CD4-positive, alpha-beta memory T cell (primary cell): ENCODE measurements around the gene CAPN2. TPM values are rescaled to one million over a fixed set of nuclear protein-coding genes. Genes with fewer than 3 reads are reported as not detected.

ENCODE experiments used
- CTCF ChIA-PET: fragments of 350-600 bp; sonication (Branson Sonifier 250); formaldehyde crosslinking; loops from one replicate; lab custom pipeline; 2021; ENCODE audit warnings: inconsistent platforms; ENCODE audit not compliant: partially characterized antibody; lab: Charles Lee
- POLR2A ChIA-PET: fragments of 350-600 bp; sonication (Branson Sonifier 250); formaldehyde crosslinking; loops from one replicate; lab custom pipeline; 2021; ENCODE audit not compliant: partially characterized antibody; lab: Charles Lee
- DNase-seq, 5 donors: peaks; one replicate each; pipeline versions ENCODE4 v3.0.0 to v3.0.0-alpha.2; 2020 to 2022; ENCODE audit warnings: mixed read lengths in 1 of 5
- H3K27ac ChIP-seq: one replicate; pipeline ENCODE4 v1.7.0; 2013; ENCODE audit warnings: low read depth, low read length
- H3K27me3 ChIP-seq: 2 replicates; pipeline ENCODE4 v1.7.0; 2013; ENCODE audit warnings: mild to moderate bottlenecking, low read length, moderate library complexity; ENCODE audit not compliant: insufficient read depth
- H3K36me3 ChIP-seq: 2 replicates; pipeline ENCODE4 v1.7.0; 2013; ENCODE audit warnings: mild to moderate bottlenecking, low read length, moderate library complexity; ENCODE audit not compliant: insufficient read depth
- H3K4me1 ChIP-seq: 2 replicates; pipeline ENCODE4 v1.7.0; 2013; ENCODE audit warnings: mild to moderate bottlenecking, low read length, moderate library complexity; ENCODE audit not compliant: insufficient read depth
- H3K4me3 ChIP-seq, 2 donors: one replicate each; pipeline ENCODE4 v1.7.0; 2013; ENCODE audit warnings: low read length in 2 of 2, mild to moderate bottlenecking in 1 of 2
- H3K9me3 ChIP-seq, 2 donors: one replicate each; pipeline ENCODE4 v1.7.0; 2013; ENCODE audit warnings: low read length in 2 of 2, control low read depth in 1 of 2; ENCODE audit not compliant: control insufficient read depth in 1 of 2
- H3K27ac Mint-ChIP-seq, 7 donors: one replicate each; pipeline ENCODE4 v1.8.0; 2020 to 2021; ENCODE audit warnings: mixed read lengths in 7 of 7, mild to moderate bottlenecking in 6 of 7, inconsistent platforms in 3 of 7, moderate library complexity in 3 of 7
- H3K27me3 Mint-ChIP-seq, 2 donors: one replicate each; pipeline ENCODE4 v1.8.0; 2020 to 2021; ENCODE audit warnings: mixed read lengths in 2 of 2
- H3K36me3 Mint-ChIP-seq, 2 donors: one replicate each; pipeline ENCODE4 v1.8.0; 2020 to 2021; ENCODE audit warnings: mixed read lengths in 2 of 2, inconsistent platforms in 1 of 2, mild to moderate bottlenecking in 1 of 2
- H3K4me1 Mint-ChIP-seq, 4 donors: one replicate each; pipeline ENCODE4 v1.8.0; 2020 to 2021; ENCODE audit warnings: mixed read lengths in 4 of 4, mild to moderate bottlenecking in 1 of 4
- H3K4me3 Mint-ChIP-seq, 8 donors: one replicate each; pipeline ENCODE4 v1.8.0; 2020 to 2021; ENCODE audit warnings: mixed read lengths in 8 of 8, mild to moderate bottlenecking in 7 of 8, moderate library complexity in 6 of 8, inconsistent platforms in 3 of 8
- H3K9me3 Mint-ChIP-seq, 8 donors: one replicate each; pipeline ENCODE4 v1.8.0; 2020 to 2021; ENCODE audit warnings: mixed read lengths in 8 of 8, mild to moderate bottlenecking in 5 of 8, inconsistent platforms in 3 of 8, moderate library complexity in 1 of 8
- intact Hi-C: fragments of 100-400 bp; cut with micrococcal nuclease; formaldehyde crosslinking; loops from one replicate; pipeline ENCODE4 v1.15.1; 2023
- polyA plus RNA-seq, 2 donors: library from polyadenylated mRNA; unstranded; fragments of 300-500 nt; fragmentation: Illumina TruSeq; gene quantifications; one replicate each; pipeline ENCODE4 v1.2.3, GENCODE V29; 2021
- total RNA-seq, 2 experiments: library from RNA; stranded (reverse); gene quantifications; one replicate each; pipeline ENCODE4 v1.2.3, GENCODE V29; 2021

CAPN2 gene
- total and polyA plus RNA-seq, 4 experiments from 2014 or later = 146 to 231 (median 179) TPM

DNA sequence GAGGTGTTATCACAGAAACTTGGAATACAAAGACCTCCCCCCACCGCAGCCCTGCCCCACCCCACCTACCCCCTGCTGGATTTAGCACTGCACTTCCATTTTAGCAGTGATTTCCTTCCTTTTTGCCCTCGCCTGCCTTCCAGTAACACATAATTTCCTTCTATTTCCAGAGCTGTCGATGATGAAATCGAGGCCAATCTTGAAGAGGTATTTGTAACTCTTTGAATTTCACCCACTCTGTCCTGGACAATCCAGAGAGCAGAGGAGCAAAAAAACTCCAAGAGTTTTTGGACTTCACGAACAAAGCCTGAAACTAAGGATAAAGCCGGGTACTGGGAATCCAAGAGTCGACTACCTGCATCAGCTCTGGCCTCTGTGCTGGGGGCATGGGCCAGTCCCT is 49.1 kb downstream of the CAPN2 start:
- POLR2A ChIA-PET = no interaction called here
- peaks cover 53 to 91% of the 10 kb centered on the region in 2 donors for H3K36me3 Mint-ChIP-seq
- no peak overlapping the region for H3K4me3 Mint-ChIP-seq
- DNase-seq = no peak
- Histone ChIP-seq H3K27ac (no peak overlapping the region), H3K4me1 (no peaks in the 10 kb centered on the region), H3K4me3 (no peak overlapping the region), H3K36me3 (peaks cover 87% of the 10 kb centered on the region), H3K9me3 (no peaks in the 10 kb centered on the region), H3K27me3 (no peaks in the 10 kb centered on the region)
- no peaks in the 10 kb centered on the region for H3K27me3 Mint-ChIP-seq
- H3K27ac Mint-ChIP-seq = peak overlapping the region in 2 of 7 donors; percentile 29 to 53
- CTCF ChIA-PET = interaction anchor here (1.4 to 2.5 kb wide), 2 partner anchors 12 to 66 kb away, joined by 4 to 19 read pairs; no protein-coding TSS in a partner anchor
- peaks cover 0 to 2% (median 0%) of the 10 kb centered on the region in 8 donors for H3K9me3 Mint-ChIP-seq
- H3K4me1 Mint-ChIP-seq = peaks cover 0 to 4% (median 0%) of the 10 kb centered on the region in 4 donors
- intact Hi-C loops = no loop called here

DNA sequence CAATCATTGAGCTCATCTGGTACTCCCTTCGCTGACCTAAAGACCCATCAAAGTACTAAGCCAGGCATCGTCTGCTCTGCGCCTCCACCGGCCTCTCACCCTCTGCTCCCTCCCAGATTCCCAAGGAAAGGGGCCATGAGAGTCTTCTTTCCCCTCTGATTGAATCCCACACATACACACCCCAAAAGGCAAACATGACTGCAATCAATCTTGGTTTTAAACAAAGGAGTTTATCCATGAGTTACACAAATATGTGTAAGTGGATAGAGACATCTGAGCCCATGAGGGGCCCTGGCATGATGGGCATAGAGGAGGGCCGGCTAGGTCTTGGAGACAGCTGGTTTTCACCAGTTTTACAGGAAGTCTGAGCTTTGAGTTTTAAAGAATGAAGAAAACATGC is 50.9 kb downstream of the CAPN2 start:
- Histone ChIP-seq H3K4me1 (no peaks in the 10 kb centered on the region), H3K4me3 (no peak overlapping the region), H3K36me3 (peaks cover 73% of the 10 kb centered on the region), H3K27me3 (no peaks in the 10 kb centered on the region), H3K27ac (no peak overlapping the region), H3K9me3 (no peaks in the 10 kb centered on the region)
- Mint-ChIP-seq H3K27ac (peak overlapping the region in 4 of 7 donors; percentile 46 to 86 (median 66)), H3K4me1 (peaks cover 0 to 4% (median 0%) of the 10 kb centered on the region in 4 donors), H3K4me3 (peak overlapping the region in 1 of 8 donors; percentile 57), H3K36me3 (peaks cover 45 to 76% of the 10 kb centered on the region in 2 donors), H3K27me3 (no peaks in the 10 kb centered on the region), H3K9me3 (peaks cover 0 to 2% (median 0%) of the 10 kb centered on the region in 8 donors)
- CTCF ChIA-PET = interaction anchor here (2.5 kb wide), 1 partner anchor 14 kb away, joined by 7 read pairs; no protein-coding TSS in a partner anchor
- POLR2A ChIA-PET = interaction anchor here (0.6 to 1.1 kb wide), 3 partner anchors 14 to 83 kb away, joined by 3 to 4 read pairs (median 3); no protein-coding TSS in a partner anchor
- no peak for DNase-seq
- intact Hi-C loops = no loop called here

DNA sequence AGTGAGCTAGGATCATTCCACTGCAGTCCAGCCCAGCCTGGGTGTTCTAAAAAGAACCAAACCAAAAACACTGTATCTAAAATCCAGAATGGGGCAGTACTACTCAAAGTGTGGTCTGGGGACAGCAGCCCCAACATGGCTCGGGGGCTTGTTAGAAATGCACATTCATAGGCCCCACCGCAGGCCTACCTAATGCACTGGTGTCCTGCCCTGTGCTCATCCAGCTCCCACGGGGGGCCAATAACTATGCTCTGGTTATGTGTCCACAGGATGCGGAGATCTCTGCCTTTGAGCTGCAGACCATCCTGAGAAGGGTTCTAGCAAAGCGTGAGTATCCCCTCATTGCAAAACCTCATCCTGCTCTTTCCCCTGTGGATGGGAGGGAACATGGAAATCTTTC is 51.5 kb downstream of the CAPN2 start:
- POLR2A ChIA-PET = interaction anchor here (1.1 kb wide), 1 partner anchor 15 kb away, joined by 4 read pairs; no protein-coding TSS in a partner anchor
- Histone ChIP-seq H3K36me3 (peaks cover 67% of the 10 kb centered on the region), H3K27me3 (no peaks in the 10 kb centered on the region), H3K9me3 (no peaks in the 10 kb centered on the region), H3K4me3 (no peak overlapping the region), H3K4me1 (no peaks in the 10 kb centered on the region), H3K27ac (no peak overlapping the region)
- H3K36me3 Mint-ChIP-seq = peaks cover 47 to 72% of the 10 kb centered on the region in 2 donors
- peak overlapping the region in 3 of 7 donors; percentile 55 to 86 (median 78) for H3K27ac Mint-ChIP-seq
- no peaks in the 10 kb centered on the region for H3K27me3 Mint-ChIP-seq
- no peaks in the 10 kb centered on the region for H3K9me3 Mint-ChIP-seq
- H3K4me3 Mint-ChIP-seq = no peak overlapping the region
- peaks cover 0 to 4% (median 0%) of the 10 kb centered on the region in 4 donors for H3K4me1 Mint-ChIP-seq
- DNase-seq = no peak
- intact Hi-C loops = no loop called here
- CTCF ChIA-PET = interaction anchor here (1.0 to 2.5 kb wide), 3 partner anchors 15 to 68 kb away, joined by 3 to 7 read pairs (median 4); no protein-coding TSS in a partner anchor

DNA sequence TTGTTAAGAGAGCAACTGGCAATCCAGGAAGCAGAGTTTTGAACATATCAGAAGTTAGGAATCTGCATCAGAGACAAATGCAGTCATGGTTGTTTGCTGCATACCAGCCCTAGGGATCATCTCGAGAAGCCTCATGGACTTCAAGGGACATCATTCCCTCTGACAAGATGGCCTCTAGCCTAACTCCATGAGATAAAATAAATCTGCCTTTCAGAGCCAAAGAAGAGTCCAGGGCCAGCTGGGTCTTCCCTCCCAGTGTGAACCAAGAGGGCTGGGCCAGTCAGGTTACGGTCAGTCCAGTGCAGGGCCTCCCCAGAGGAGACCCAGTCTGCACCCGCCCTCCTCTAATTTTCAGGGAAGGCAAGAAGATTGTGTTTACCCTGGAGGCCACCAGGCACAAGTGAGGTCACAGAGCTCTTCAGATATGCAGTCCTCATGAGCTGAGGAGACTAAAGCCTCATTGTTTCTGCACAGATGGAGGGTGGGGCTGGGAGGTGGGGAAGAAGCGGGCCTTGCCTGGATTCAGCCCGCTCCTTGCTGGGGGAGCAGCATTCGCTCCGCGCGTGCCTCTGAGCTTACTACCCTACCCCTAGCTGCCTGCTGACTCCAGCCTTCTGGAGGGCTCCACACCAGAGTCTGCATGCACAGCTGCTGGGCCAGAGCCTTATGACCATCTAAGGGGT is 52.8 kb downstream of the CAPN2 start:
- Mint-ChIP-seq H3K4me3 (no peak overlapping the region), H3K9me3 (no peaks in the 10 kb centered on the region), H3K27me3 (no peaks in the 10 kb centered on the region), H3K4me1 (peaks cover 0 to 4% (median 0%) of the 10 kb centered on the region in 4 donors), H3K36me3 (peaks cover 51 to 71% of the 10 kb centered on the region in 2 donors), H3K27ac (peak overlapping the region in 1 of 7 donors; percentile 2)
- H3K9me3 ChIP-seq = no peaks in the 10 kb centered on the region
- ChIA-PET POLR2A (interaction anchor here (1.2 kb wide), 1 partner anchor 53 kb away, joined by 3 read pairs; the partner anchor contains the start of gene CAPN2), CTCF (interaction anchor here (1.2 to 2.5 kb wide), 2 partner anchors 16 to 66 kb away, joined by 3 to 7 read pairs; no protein-coding TSS in a partner anchor)
- H3K36me3 ChIP-seq = peaks cover 67% of the 10 kb centered on the region
- H3K4me3 ChIP-seq = no peak overlapping the region
- no peaks in the 10 kb centered on the region for H3K27me3 ChIP-seq
- no peak overlapping the region for H3K27ac ChIP-seq
- no peak for DNase-seq
- intact Hi-C loops = no loop called here
- no peaks in the 10 kb centered on the region for H3K4me1 ChIP-seq

DNA sequence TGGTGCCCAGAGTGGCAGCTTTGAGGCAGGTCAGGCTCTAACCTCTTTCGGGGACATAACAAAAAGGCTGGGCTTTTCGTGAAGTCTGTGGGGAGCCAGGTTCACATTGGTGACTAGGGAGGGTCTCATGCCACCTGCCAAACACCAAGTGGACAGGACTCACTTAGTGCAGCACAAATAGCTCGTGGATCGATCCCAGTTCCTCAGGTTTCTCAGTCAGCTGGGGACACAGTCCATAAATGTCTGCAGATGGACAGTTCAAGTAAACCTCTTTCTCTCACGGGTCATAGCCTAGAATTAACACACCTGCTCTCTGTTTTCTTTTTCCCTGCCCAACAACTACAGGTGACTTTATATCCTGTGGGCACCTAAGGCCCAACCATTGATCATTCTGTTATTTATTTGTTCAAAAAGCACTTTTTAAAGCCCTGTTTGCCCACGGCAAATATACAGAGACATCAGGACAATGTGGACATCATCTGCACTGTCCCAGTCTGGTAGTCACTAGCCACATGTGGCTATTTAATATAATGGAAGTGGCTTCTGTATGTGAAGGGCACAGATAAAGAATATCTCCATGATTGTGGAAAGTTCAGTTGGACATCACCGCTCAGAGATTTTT is 53.5 kb downstream of the CAPN2 start:
- no peak for DNase-seq
- peaks cover 0 to 4% (median under 1%) of the 10 kb centered on the region in 4 donors for H3K4me1 Mint-ChIP-seq
- H3K4me3 Mint-ChIP-seq = no peak overlapping the region
- H3K27ac Mint-ChIP-seq = peak overlapping the region in 3 of 7 donors; percentile 27 to 72 (median 66)
- ChIA-PET POLR2A (interaction anchor here (1.2 kb wide), 1 partner anchor 54 kb away, joined by 3 read pairs; the partner anchor contains the start of gene CAPN2), CTCF (no interaction called here)
- no peak overlapping the region for H3K27ac ChIP-seq
- H3K27me3 Mint-ChIP-seq = no peaks in the 10 kb centered on the region
- no peaks in the 10 kb centered on the region for H3K27me3 ChIP-seq
- H3K4me3 ChIP-seq = no peak overlapping the region
- H3K36me3 ChIP-seq = peaks cover 67% of the 10 kb centered on the region
- peaks cover 49 to 71% of the 10 kb centered on the region in 2 donors for H3K36me3 Mint-ChIP-seq
- H3K9me3 ChIP-seq = no peaks in the 10 kb centered on the region
- no peaks in the 10 kb centered on the region for H3K4me1 ChIP-seq
- intact Hi-C loops = no loop called here
- no peaks in the 10 kb centered on the region for H3K9me3 Mint-ChIP-seq

DNA sequence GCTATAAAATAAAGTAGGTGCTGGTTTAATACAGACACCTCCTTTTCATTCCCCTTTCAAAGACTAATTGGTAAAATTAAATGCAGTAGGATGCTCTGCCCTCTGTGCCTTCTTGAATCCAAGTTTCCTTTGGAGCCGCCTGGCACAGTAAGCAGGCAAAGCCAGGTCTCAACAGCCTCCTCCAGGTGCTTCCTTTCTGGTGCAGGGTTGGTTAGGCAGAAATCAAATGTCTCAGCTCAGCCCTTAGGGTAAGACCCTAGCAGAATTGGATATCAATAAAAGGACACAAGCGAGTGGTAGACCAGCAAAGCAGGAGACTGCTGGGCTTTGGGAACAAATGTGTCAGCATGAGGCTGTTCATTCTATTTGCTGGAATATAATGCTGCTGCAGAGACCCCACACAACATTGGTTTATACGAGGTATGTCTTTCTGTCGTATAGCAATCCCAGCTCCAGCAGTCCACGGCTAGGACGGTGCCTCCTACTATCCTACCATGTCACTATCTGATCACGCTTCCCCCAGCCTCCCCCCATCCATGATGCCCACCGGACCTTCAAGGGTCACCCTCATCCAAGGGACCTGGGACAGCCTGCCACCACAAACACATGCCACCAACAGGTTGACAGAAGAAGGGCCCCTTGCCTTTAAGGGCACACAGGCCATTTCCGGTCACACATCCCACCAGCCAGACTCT is 58.4 kb downstream of the CAPN2 start:
- Histone ChIP-seq H3K27ac (no peak overlapping the region), H3K4me3 (no peak overlapping the region), H3K9me3 (no peaks in the 10 kb centered on the region), H3K27me3 (no peaks in the 10 kb centered on the region), H3K36me3 (peaks cover 70% of the 10 kb centered on the region), H3K4me1 (peaks cover 8% of the 10 kb centered on the region)
- Mint-ChIP-seq H3K27me3 (no peaks in the 10 kb centered on the region), H3K9me3 (no peaks in the 10 kb centered on the region), H3K27ac (peak overlapping the region in 6 of 7 donors; percentile 43 to 78 (median 67)), H3K4me3 (no peak overlapping the region), H3K4me1 (peaks cover 8 to 27% (median 13%) of the 10 kb centered on the region in 4 donors), H3K36me3 (peaks cover 54 to 74% of the 10 kb centered on the region in 2 donors)
- intact Hi-C loops = no loop called here
- ChIA-PET POLR2A (interaction anchor here (0.6 to 1.1 kb wide), 3 partner anchors 15 to 60 kb away, joined by 3 to 4 read pairs (median 3); partner anchors contain the start of gene CAPN2), CTCF (interaction anchor here (1.0 to 3.7 kb wide), 3 partner anchors 10 to 75 kb away, joined by 3 to 23 read pairs (median 3); no protein-coding TSS in a partner anchor)
- DNase-seq = no peak
